ENCODE results near the gene PUM1. TPM values are rescaled to one million over a fixed set of nuclear protein-coding genes. Genes with fewer than 3 reads are reported as not detected.

PUM1 gene
- total RNA-seq, 1 donor from 2014 or later = 137 TPM

- Mint-ChIP-seq H3K27me3 (peaks cover 31% of the 10 kb centered on the region), H3K36me3 (ENCODE audit: low read depth) (no peaks in the 10 kb centered on the region), H3K27ac (no peak overlapping the region), H3K4me1 (peaks cover 8% of the 10 kb centered on the region), H3K9me3 (no peaks in the 10 kb centered on the region), H3K4me3 (no peak overlapping the region)
- ATAC-seq (ENCODE audit: low read depth) = no peak
- no peak for DNase-seq
- intact Hi-C loops (cut with micrococcal nuclease) = no loop called here
- no peak for TF ChIP-seq CTCF (IDR thresholded peaks at IDR 0.05)
- ChIA-PET POLR2A (no interaction called here), CTCF (interaction anchor here (0.7 to 1.3 kb wide), 2 partner anchors 27 to 92 kb away, joined by 3 read pairs; no protein-coding TSS in a partner anchor)
Observed at GRCh38 chr1:30892671-30893073, 172.8 kb downstream of the PUM1 start.

GRCh38 chr1:30891227-30891552, 174.3 kb downstream of the PUM1 start:
- DNase-seq = no peak
- peaks cover 32% of the 10 kb centered on the region for H3K27me3 Mint-ChIP-seq
- TF ChIP-seq CTCF (IDR thresholded peaks at IDR 0.05) = no peak
- intact Hi-C loops (cut with micrococcal nuclease) = no loop called here
- no peaks in the 10 kb centered on the region for H3K9me3 Mint-ChIP-seq
- H3K27ac Mint-ChIP-seq = no peak overlapping the region
- ATAC-seq (ENCODE audit: low read depth) = no peak
- POLR2A ChIA-PET = no interaction called here
- peaks cover 8% of the 10 kb centered on the region for H3K4me1 Mint-ChIP-seq
- H3K4me3 Mint-ChIP-seq = no peak overlapping the region
- CTCF ChIA-PET = no interaction called here
- no peaks in the 10 kb centered on the region for H3K36me3 Mint-ChIP-seq (ENCODE audit: low read depth)

- H3K27me3 Mint-ChIP-seq = peaks cover 32% of the 10 kb centered on the region
- ATAC-seq (ENCODE audit: low read depth) (no peak), DNase-seq (no peak)
- intact Hi-C loops (cut with micrococcal nuclease) = no loop called here
- H3K27ac Mint-ChIP-seq = no peak overlapping the region
- no peaks in the 10 kb centered on the region for H3K9me3 Mint-ChIP-seq
- CTCF ChIA-PET = no interaction called here
- no peak overlapping the region for H3K4me3 Mint-ChIP-seq
- TF ChIP-seq CTCF (IDR thresholded peaks at IDR 0.05) = no peak
- no peaks in the 10 kb centered on the region for H3K36me3 Mint-ChIP-seq (ENCODE audit: low read depth)
- H3K4me1 Mint-ChIP-seq = peaks cover 8% of the 10 kb centered on the region
- POLR2A ChIA-PET = no interaction called here
Observed at GRCh38 chr1:30890502-30891226, 174.9 kb downstream of the PUM1 start.

GRCh38 chr1:30889511-30889910, 176.0 kb downstream of the PUM1 start:
- Mint-ChIP-seq H3K27me3 (peaks cover 30% of the 10 kb centered on the region), H3K27ac (no peak overlapping the region), H3K9me3 (no peaks in the 10 kb centered on the region), H3K4me1 (peaks cover 8% of the 10 kb centered on the region), H3K36me3 (ENCODE audit: low read depth) (no peaks in the 10 kb centered on the region), H3K4me3 (no peak overlapping the region)
- ChIA-PET POLR2A (no interaction called here), CTCF (no interaction called here)
- TF ChIP-seq CTCF (IDR thresholded peaks at IDR 0.05) = no peak
- intact Hi-C loops (cut with micrococcal nuclease) = no loop called here
- ATAC-seq (ENCODE audit: low read depth) (no peak), DNase-seq (no peak)

- Mint-ChIP-seq H3K27me3 (peaks cover 32% of the 10 kb centered on the region), H3K9me3 (no peaks in the 10 kb centered on the region), H3K4me1 (peaks cover 8% of the 10 kb centered on the region), H3K4me3 (no peak overlapping the region), H3K27ac (no peak overlapping the region), H3K36me3 (ENCODE audit: low read depth) (no peaks in the 10 kb centered on the region)
- ATAC-seq (ENCODE audit: low read depth) = no peak
- no peak for TF ChIP-seq CTCF (IDR thresholded peaks at IDR 0.05)
- intact Hi-C loops (cut with micrococcal nuclease) = no loop called here
- CTCF ChIA-PET = no interaction called here
- no peak for DNase-seq
- POLR2A ChIA-PET = no interaction called here
Observed at GRCh38 chr1:30888975-30889374, 176.5 kb downstream of the PUM1 start.
